RPMI7951 (cell line): ENCODE results near the gene TPM2. TPM values are rescaled to one million over a fixed set of nuclear protein-coding genes. Genes with fewer than 3 reads are reported as not detected.

Experiments
- total RNA-seq: library from RNA; depleted of rRNA; stranded (reverse); fragments of >200 nt; shearing (Covaris generic); gene quantifications from 2 replicates; pipeline ENCODE4 v1.2.3, GENCODE V29; 2014; rRNA removed

The TPM2 gene
- total RNA-seq, 1 experiment from 2014 or later = 146 TPM

Other genes with a start within 250 kb of the TPM2 start
- gene RUSC2, start 199.8 kb downstream of the TPM2 start, total RNA-seq = 6.4 and 7.6 TPM in 2 replicates
- 4.0 and 5.5 TPM in 2 replicates for gene TESK1, start 84.7 kb downstream of the TPM2 start, total RNA-seq
- gene CD72, start 71.5 kb downstream of the TPM2 start, total RNA-seq = 0.10 and 0.12 TPM in 2 replicates
- not detected in 2 replicates for gene SIT1, start 39.0 kb downstream of the TPM2 start, total RNA-seq
- gene RMRP, start 31.9 kb downstream of the TPM2 start, total RNA-seq = 19,023 and 39,221 TPM in 2 replicates
- 18.1 and 32.5 TPM in 2 replicates for gene CCDC107, start 31.6 kb downstream of the TPM2 start, total RNA-seq
- 7.6 and 14.2 TPM in 2 replicates for gene ARHGEF39, start 24.7 kb downstream of the TPM2 start, total RNA-seq
- gene CA9, start 16.0 kb downstream of the TPM2 start, total RNA-seq = 73.8 and 82.4 TPM in 2 replicates
- 117 and 137 TPM in 2 replicates for gene TLN1, start 42.3 kb upstream of the TPM2 start, total RNA-seq
- 68.4 and 83.2 TPM in 2 replicates for gene CREB3, start 42.7 kb upstream of the TPM2 start, total RNA-seq
- 13.1 and 13.2 TPM in 2 replicates for gene GBA2, start 59.3 kb upstream of the TPM2 start, total RNA-seq
- gene RGP1, start 59.4 kb upstream of the TPM2 start, total RNA-seq = 9.4 and 10.3 TPM in 2 replicates
- gene MSMP, start 64.4 kb upstream of the TPM2 start, total RNA-seq = not detected in 2 replicates
- gene NPR2, start 101.7 kb upstream of the TPM2 start, total RNA-seq = 13.3 and 14.7 TPM in 2 replicates
- gene SPAG8, start 122.3 kb upstream of the TPM2 start, total RNA-seq = 1.7 and 1.8 TPM in 2 replicates
- 57.7 and 63.2 TPM in 2 replicates for gene HINT2, start 125.1 kb upstream of the TPM2 start, total RNA-seq
- not detected in 2 replicates for gene FAM221B, start 138.8 kb upstream of the TPM2 start, total RNA-seq
- 1.4 and 1.9 TPM in 2 replicates for gene TMEM8B, start 139.3 kb upstream of the TPM2 start, total RNA-seq
- not detected in 2 replicates for gene OR13J1, start 180.5 kb upstream of the TPM2 start, total RNA-seq
- 0.20 TPM in 1 of 2 replicates, not detected in the other for gene HRCT1, start 216.3 kb upstream of the TPM2 start, total RNA-seq
- gene SPAAR, start 219.6 kb upstream of the TPM2 start, total RNA-seq = not detected in 2 replicates